DOHH2 (cell line): Measurements from ENCODE around the gene PRG3.

ENCODE experiments used
- H3F3A ChIP-seq: fragments of 200-600 bp; sonication (generic), shearing (Covaris generic); 2 replicates; pipeline ENCODE4 v1.6.0; 2016; ENCODE audit warnings: antibody characterized with exemption, mild to moderate bottlenecking; ENCODE audit not compliant: control insufficient read depth, insufficient read depth
- H3K27ac ChIP-seq: fragments of 200-600 bp; sonication (generic); 2 replicates; pipeline ENCODE4 v1.5.1; 2014; ENCODE audit warnings: low read depth, mild to moderate bottlenecking, low read length, moderate library complexity
- H3K27me3 ChIP-seq: fragments of 200-600 bp; sonication (generic); 2 replicates; pipeline ENCODE4 v1.6.1; 2014; ENCODE audit warnings: mild to moderate bottlenecking, low read length, mixed read lengths; ENCODE audit not compliant: control insufficient read depth
- H3K36me3 ChIP-seq: fragments of 200-600 bp; sonication (generic); 2 replicates; pipeline ENCODE4 v1.6.1; 2014; ENCODE audit warnings: mild to moderate bottlenecking, low read length, moderate library complexity, mixed read lengths; ENCODE audit not compliant: control insufficient read depth
- H3K4me1 ChIP-seq: fragments of 200-600 bp; sonication (generic); 2 replicates; pipeline ENCODE4 v1.6.1; 2014; ENCODE audit warnings: mild to moderate bottlenecking, low read length, mixed read lengths; ENCODE audit not compliant: control insufficient read depth
- H3K4me2 ChIP-seq: fragments of 200-600 bp; sonication (generic); 2 replicates; pipeline ENCODE4 v1.6.0; 2014; ENCODE audit warnings: mild to moderate bottlenecking, low read length, moderate library complexity
- H3K4me3 ChIP-seq: fragments of 200-600 bp; sonication (generic); 2 replicates; pipeline ENCODE4 v1.5.1; 2014; ENCODE audit warnings: mild to moderate bottlenecking, low read length, mixed read lengths
- H3K79me2 ChIP-seq: fragments of 200-600 bp; sonication (generic); 2 replicates; pipeline ENCODE4 v1.6.1; 2014; ENCODE audit warnings: mild to moderate bottlenecking, low read length, mixed read lengths; ENCODE audit not compliant: control insufficient read depth
- H3K9me2 ChIP-seq: fragments of 200-600 bp; sonication (generic); replicated peaks from 2 replicates; pipeline ENCODE4 v1.6.1; 2014; ENCODE audit warnings: mild to moderate bottlenecking, low read length, mixed read lengths; ENCODE audit not compliant: control insufficient read depth
- H3K9me3 ChIP-seq: fragments of 200-600 bp; sonication (generic); 2 replicates; pipeline ENCODE4 v1.6.1; 2014; ENCODE audit warnings: antibody characterized with exemption, low read length, mixed read lengths; ENCODE audit not compliant: control insufficient read depth, insufficient read depth
- H4K20me1 ChIP-seq: fragments of 200-600 bp; sonication (generic); 2 replicates; pipeline ENCODE4 v1.6.0; 2014; ENCODE audit warnings: low read depth, mild to moderate bottlenecking, antibody characterized with exemption, low read length, moderate library complexity; ENCODE audit not compliant: control insufficient read depth, insufficient read depth
- EZH2phosphoT487 ChIP-seq: fragments of 200-600 bp; sonication (generic); IDR thresholded peaks from 2 replicates; pipeline ENCODE4 v1.6.1; 2017; ENCODE audit warnings: borderline replicate concordance, mild to moderate bottlenecking, antibody characterized with exemption, low read length, moderate library complexity, mixed read lengths
- TF ChIP-seq, protein P1 (sequence below): fragments of 200-600 bp; sonication (generic); IDR thresholded peaks from one replicate; pipeline ENCODE4 v1.5.1; 2014; ENCODE audit warnings: antibody characterized with exemption, mild to moderate bottlenecking, low read depth, low read length; ENCODE audit not compliant: poor library complexity, severe bottlenecking

PRG3 gene

DNA sequence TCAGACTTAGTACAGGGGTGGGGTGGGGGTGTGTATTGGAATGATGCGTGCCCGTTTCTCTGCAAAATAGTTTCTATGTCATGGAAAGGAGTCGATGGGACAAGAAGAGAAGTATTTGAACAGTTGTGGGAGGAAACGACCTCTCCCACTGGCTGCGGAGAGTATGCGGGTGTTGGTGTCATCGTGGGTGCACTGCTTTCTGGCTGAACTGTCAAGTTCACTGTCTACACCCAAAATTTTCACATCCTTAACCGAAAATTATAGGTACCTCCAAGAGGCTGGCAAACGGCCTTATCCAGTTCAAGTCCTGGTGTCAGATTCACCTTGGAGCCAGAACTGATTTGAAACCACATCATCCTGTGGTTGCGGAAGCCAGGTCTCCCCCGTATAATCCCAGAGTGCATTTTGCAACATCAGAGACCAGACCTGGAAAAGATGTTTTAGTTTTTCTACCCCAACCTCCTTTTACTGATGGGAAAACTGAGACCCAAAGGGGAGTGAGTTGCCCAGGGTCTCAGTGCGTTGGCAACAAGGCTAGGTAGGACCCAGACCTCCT, 44.8 kb downstream of the PRG3 start:
- Histone ChIP-seq H3F3A (no peaks in the 10 kb centered on the region), H3K4me2 (peak overlapping the region; percentile 98), H3K9me3 (no peaks in the 10 kb centered on the region), H3K79me2 (peaks cover 47% of the 10 kb centered on the region), H3K4me3 (peak overlapping the region; percentile 97), H4K20me1 (no peaks in the 10 kb centered on the region), H3K4me1 (peaks cover 21% of the 10 kb centered on the region), H3K27me3 (no peaks in the 10 kb centered on the region), H3K9me2 (no peaks in the 10 kb centered on the region), H3K27ac (peak overlapping the region; percentile 60), H3K36me3 (peaks cover 43% of the 10 kb centered on the region)
- TF ChIP-seq, protein P1, sequence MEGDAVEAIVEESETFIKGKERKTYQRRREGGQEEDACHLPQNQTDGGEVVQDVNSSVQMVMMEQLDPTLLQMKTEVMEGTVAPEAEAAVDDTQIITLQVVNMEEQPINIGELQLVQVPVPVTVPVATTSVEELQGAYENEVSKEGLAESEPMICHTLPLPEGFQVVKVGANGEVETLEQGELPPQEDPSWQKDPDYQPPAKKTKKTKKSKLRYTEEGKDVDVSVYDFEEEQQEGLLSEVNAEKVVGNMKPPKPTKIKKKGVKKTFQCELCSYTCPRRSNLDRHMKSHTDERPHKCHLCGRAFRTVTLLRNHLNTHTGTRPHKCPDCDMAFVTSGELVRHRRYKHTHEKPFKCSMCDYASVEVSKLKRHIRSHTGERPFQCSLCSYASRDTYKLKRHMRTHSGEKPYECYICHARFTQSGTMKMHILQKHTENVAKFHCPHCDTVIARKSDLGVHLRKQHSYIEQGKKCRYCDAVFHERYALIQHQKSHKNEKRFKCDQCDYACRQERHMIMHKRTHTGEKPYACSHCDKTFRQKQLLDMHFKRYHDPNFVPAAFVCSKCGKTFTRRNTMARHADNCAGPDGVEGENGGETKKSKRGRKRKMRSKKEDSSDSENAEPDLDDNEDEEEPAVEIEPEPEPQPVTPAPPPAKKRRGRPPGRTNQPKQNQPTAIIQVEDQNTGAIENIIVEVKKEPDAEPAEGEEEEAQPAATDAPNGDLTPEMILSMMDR = no peak
- TF ChIP-seq EZH2phosphoT487 = no peak

DNA sequence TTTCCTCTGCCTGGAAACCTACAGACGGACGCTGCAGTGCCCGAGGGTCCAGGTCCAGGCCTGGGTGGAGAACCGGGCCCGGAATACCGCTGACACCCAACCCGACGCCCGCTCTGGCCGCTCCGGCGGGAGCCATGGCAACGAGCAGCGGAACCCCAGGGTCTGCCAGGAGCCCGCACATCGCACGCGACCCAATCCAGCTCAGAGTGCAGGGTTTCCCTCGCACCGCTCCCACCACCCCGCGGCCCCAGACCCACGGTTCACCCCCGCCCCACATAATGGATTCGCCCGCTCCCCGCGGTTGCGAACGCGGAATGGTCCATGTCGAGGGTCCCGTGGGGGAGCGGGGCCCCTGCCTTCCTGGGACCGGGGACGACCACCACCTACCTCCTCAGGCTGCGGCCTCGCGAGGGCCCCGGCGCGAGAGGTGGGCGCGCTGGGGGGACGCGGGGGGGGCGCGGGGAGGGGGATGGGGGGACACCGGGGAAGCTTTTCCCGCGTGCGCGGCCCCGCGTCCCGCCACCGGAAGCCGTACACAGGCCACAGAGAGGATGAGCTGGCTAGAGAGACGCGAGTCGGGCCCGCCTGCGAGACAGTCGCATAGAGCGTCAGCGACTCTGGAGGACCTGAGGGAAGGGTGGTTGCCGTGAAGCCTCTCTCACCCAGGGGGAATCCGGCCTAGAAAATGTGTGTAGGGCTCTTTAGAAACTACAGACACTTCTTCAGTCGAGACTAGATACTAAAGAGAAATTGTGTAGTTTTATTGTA, 45.4 kb downstream of the PRG3 start, which contains the start of gene SSRP1:
Gene SSRP1 (minus strand): TSS at position 550 of the 768 bp plus-strand sequence. CDS start 771 bp downstream, outside the sequence.
- peaks cover 50% of the 10 kb centered on the region for H3K36me3 ChIP-seq
- H4K20me1 ChIP-seq = no peaks in the 10 kb centered on the region
- H3K4me1 ChIP-seq = peaks cover 21% of the 10 kb centered on the region
- TF ChIP-seq, protein P1 = no peak
- TF ChIP-seq EZH2phosphoT487 = no peak
- H3K9me3 ChIP-seq = no peaks in the 10 kb centered on the region
- H3K4me2 ChIP-seq = peak within 1 kb of the TSS; percentile 98
- peaks cover 51% of the 10 kb centered on the region for H3K79me2 ChIP-seq
- no peaks in the 10 kb centered on the region for H3K9me2 ChIP-seq
- H3K27me3 ChIP-seq = no peaks in the 10 kb centered on the region
- H3K4me3 ChIP-seq = peak within 1 kb of the TSS; percentile 97
- no peaks in the 10 kb centered on the region for H3F3A ChIP-seq
- H3K27ac ChIP-seq = peak within 1 kb of the TSS; percentile 60

GRCh38 chr11:57335023-57335342, 46.0 kb downstream of the PRG3 start:
- Histone ChIP-seq H3K27ac (peak overlapping the region; percentile 60), H3K4me3 (peak overlapping the region; percentile 97), H3F3A (no peaks in the 10 kb centered on the region), H3K4me2 (peak overlapping the region; percentile 98), H3K36me3 (peaks cover 55% of the 10 kb centered on the region), H3K9me2 (no peaks in the 10 kb centered on the region), H3K79me2 (peaks cover 51% of the 10 kb centered on the region), H4K20me1 (no peaks in the 10 kb centered on the region), H3K27me3 (no peaks in the 10 kb centered on the region), H3K4me1 (peaks cover 21% of the 10 kb centered on the region), H3K9me3 (no peaks in the 10 kb centered on the region)
- TF ChIP-seq, protein P1 = no peak
- no peak for TF ChIP-seq EZH2phosphoT487
